Activated T-cell treated with anti-CD3 and anti-CD28 coated beads for 48 hours (primary cell): ENCODE results near the gene PEAK3.

Source experiments
- DNase-seq: peaks from one replicate; pipeline ENCODE4 v3.0.0-alpha.2; 2020; ENCODE audit warnings: low read depth

PEAK3 gene

DNA sequence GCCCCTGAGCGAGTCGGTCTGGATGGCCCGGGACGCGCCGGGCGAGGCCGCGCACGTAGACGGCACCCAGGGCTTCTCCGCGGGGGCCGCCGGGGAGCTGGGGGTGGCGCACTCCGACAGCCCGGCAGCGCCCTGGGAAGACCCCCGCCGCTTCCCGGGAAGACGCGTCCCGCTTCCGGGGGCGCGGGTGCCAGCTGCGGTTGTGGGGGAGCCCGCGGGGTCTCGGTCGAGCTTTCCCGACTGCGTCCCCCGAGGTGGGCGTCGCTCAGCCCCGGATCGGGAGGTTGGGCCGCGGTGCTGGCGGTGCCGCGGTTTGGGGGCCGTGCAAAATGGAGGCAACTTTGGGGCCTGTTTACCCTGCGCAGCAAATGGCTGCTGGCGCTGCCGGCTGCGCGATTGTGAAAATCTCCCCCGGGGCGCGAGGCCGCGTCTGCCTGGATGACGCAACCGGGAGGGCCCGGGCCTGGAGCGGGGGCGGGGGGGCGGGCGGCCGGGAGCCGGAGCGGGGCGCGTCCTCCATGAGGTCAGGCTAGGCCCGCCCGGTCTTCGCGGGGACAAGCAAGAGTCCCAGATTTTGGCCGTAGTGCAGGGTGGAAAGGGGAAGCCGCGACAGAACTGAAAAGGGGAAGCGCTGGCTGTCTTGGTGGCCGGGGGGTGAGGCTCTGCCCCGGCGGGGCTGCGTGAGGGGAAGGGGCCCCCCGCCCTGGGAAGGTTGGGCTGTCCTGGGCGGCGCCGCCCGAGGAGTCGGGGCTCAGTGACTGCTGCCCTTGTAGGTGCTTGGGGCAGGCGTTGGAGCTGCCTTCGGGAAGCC, 11.3 kb downstream of the PEAK3 start:
- peak; percentile 76 for DNase-seq

DNA sequence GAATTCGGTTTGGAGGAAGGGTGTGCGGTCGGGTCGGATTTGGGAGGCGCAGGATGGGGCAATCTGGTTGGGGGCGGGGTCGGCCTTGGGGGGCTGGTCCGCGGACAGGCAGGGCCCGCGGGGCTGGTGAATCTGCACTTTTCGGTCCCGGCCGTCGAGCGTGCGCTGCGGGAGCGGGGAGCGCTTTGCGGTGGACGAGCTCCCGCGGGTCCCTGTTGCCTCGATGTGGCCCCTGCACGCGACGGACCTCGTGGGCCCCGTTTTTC, 11.9 kb downstream of the PEAK3 start:
- no peak for DNase-seq

- DNase-seq: peak; percentile 99
These were observed 12.5 kb downstream of the PEAK3 start for GRCh38 chr19:2269244-2270156.

DNA sequence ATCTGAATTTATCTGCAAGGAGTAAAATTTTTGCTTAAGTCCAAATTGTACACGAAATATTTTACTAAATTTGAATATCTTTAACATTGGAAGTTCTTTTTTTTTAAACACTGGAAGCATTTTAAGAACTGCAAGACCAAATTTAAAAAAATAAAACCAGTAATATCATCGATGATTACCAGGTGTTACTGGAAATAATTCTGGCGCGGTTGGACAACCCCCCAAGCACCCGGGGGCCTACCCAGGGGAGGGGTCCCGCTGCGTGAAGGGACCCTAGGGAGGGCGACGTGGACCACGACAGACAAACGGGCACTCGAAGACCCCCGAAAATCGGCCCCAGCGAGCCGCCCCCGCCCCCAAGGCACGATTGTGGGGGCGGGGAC, 13.1 kb downstream of the PEAK3 start:
- DNase-seq: no peak

- no peak for DNase-seq
These were observed 13.5 kb downstream of the PEAK3 start for GRCh38 chr19:2268480-2268830.

GRCh38 chr19:2266183-2266993, 15.6 kb downstream of the PEAK3 start:
- DNase-seq: peak; percentile 33

DNA sequence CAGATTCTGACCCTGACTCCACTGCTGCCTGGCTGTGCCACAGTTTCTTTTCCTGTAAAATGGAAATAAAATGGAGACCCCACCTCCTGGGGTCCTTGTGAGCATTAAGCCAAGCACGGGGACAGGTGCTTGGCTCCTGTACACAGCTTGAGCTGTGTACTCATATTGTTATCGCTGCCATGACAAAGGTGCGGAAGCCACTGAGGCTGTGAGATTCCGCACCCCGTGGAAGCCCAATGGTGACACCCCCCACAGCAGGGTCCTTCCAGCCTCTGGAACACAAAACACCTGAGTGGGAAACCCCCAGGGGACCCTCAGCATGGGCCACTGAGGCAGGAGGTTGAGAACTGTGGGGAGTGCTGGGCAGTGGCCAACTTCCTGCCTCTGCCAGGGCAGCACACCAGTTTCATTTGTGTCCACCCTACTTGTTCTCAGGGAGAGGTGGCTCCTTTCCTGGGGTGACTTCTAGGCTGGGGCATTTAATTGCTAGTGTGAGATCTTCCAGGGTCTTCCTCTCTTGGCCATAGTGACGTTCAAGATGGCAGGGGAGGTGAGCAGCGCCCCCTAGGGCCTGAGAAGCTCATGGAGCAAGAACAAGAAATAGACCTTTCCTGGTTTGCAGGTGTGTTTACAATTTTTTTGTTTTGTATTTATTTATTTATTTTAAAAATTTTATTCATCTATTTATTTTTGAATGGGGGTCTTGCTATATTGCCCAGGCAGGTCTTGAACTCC, 20.4 kb downstream of the PEAK3 start:
- DNase-seq: peak; percentile 55

- DNase-seq: no peak
These were observed 21.6 kb downstream of the PEAK3 start for GRCh38 chr19:2260341-2260805.

DNA sequence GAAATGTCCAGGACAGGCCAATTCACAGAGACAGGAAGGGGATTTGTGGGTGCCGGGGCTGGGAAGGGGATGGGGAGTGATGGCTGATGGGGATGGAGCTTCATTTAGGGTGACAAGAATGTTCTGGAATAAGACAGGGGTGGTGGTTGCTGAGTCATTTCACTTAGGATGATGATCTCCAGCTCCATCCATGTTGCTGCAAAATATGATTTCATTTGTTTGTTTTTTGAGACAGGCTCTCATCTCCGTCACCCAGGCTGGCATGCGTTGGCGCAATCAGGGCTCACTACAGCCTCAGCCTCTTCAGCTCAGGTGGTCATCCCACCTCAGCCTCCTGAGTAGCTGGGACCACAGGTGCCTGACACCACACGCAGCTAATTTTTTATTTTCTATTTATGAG, 22.6 kb downstream of the PEAK3 start:
- DNase-seq: no peak

DNA sequence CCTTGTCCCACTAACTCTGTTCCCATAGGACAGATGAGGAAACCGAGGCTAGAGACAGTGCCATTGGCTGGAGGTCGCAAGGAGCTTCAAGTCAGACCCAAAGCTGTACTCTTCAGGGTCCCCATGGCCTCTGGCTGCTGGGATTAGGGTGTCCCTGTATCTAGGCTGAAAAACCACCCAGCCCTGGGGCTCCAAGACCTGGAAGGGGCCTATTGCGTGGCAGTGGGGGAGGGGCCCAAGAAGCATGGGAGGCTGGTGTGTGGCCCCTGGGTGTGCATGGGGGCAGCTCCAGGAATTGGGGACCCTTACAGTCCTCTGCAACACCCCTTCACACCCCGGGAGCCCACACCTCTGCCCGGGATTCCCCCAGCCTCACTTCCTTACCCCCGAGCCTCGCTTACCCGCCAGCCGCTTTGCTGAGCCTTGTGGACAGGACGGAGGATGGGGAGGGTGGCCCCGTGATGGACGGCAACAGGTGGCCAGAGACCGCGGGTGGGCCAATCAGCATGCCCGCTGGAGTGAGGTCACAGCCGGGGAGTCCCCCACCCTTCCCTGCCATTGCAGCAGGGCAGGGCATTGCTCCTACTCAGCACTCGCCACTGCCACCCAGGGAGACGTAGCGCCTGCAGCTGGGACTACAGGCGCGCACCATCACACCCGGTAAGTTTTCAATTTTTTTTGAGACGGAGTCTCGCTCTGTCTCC, 25.8 kb downstream of the PEAK3 start, which contains the start of gene JSRP1:
TSS of gene JSRP1 (minus strand) at position 436 of the 704 bp plus-strand sequence. CDS start 1,103 bp downstream, outside the sequence.
- no peak for DNase-seq

GRCh38 chr19:2255112-2255845, 26.7 kb downstream of the PEAK3 start:
- DNase-seq: no peak

DNA sequence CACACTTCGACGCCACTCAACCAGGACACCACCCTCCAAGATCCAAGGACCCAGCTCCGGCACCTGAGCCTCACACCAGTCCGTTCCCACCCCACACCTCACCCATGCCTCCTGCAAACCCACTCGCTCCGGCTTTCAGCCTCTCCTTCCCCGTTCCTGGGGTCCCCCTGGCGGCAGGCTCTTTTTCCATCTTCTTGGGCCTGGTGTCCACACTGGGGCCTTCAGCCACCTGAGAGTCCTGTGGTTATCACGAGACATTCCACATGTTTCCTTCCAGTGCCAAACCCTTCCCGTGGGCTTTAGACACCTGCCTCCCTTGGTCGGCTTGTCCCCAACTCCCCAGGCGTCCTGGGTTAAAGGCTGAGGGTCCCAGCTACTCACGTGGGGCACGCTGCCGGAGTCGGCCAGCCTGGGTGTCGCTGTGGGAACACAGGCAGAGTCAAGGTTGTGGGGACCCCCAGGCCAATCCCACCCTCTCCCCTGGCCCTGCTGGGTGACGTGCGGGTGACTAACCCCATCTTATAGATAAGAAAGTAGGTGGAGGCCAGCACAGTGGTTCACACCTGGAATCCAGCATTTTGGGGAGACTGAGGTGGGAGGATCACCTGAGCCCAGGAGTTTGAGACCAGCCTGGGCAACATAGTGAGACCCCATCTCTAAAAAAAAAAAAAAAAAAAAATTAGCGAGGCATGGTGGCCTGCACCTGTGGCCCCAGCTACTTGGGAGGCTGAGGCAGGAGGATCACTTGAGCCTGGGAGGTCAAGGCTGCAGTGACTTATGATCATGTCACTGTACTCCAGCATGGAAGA, 27.7 kb downstream of the PEAK3 start:
- no peak for DNase-seq

- DNase-seq: no peak
These were observed 28.6 kb downstream of the PEAK3 start for GRCh38 chr19:2253106-2254063.

DNA sequence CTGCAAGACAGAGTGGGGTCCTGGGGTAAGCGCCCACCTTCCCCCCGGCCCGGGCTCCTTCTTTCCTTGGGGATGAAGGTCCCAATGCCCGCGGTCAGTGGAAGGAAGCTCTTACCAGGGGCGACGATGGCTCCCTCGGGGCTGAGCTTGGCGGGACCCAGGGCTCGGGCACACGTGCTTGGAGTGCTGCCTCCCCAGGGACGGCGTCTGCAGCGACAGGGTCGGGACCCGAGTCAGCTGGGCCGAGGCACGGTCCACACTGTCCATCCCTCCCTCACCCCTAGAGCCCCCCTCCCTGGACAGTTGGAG, 29.2 kb downstream of the PEAK3 start:
- DNase-seq: no peak

DNA sequence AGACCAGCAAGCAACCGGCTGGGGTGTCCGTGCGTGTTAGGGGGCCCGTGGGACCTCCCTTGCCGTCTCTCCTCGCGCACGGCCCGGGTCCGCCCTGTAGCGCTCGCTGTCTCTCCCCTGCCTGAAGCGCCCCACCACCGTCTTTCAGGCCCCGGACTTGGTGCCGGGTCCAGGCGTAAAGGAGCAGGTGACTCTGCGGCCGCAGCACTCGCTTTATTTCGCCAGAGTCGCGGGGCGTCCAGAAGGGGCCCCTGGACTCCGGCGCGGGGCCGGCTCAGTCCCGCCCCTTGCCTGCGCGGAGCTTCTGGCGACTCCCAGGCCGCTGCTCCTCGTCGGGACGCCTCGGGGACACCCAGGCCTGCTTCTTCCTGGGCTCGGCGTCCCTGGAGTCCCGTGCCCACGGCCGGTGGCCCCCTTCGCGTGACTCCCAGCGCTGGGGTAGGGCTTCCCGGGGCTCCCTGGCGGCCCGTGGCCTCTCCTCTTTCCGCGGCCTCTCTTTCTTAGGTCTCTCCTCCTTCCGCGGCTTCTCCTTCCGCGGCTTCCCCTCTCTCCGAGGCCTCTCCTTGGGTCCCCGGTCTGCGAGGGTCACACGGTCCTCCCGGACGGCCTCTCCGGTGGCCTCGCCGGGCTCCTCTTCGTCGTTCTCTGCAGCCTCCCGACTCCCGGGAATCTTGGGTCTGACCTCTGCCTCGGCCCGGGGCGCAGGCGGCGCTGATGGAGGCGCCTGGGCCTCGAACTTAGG, 29.7 kb downstream of the PEAK3 start:
- DNase-seq: no peak

- no peak for DNase-seq
These were observed 30.6 kb downstream of the PEAK3 start for GRCh38 chr19:2251106-2252054.

- DNase-seq: no peak
These were observed 31.2 kb downstream of the PEAK3 start for GRCh38 chr19:2250766-2251105.
